Kidney tubule cell (primary cell): Measurements from ENCODE around the gene PIMREG.

Experiments used
- DNase-seq: peaks from one replicate; pipeline ENCODE4 v3.0.0-alpha.2; 2018; ENCODE audit warnings: low spot score

Gene PIMREG

GRCh38 chr17:6461792-6462524 lies 17.7 kb downstream of the PIMREG start:
- DNase-seq: no peak

DNA sequence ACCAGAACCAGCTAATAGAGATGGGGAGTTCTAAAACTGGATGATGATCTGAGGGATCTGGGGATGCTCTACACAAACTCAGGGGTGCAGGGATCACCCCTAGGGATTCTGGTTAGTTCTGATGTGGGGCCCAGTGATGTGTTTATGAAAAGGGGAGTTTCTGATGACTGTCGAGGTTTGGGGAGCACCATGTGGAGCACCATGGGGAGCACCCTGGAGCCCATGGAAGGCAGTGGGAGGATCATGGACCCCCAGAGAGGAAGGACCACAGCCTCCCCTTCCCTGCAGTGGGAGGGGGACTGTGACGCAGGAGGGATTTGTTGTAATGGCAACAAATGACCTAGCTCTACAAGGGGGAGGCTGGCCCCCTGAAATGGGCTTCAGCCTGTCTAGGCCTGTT lies 18.4 kb downstream of the PIMREG start:
- DNase-seq: no peak

DNA sequence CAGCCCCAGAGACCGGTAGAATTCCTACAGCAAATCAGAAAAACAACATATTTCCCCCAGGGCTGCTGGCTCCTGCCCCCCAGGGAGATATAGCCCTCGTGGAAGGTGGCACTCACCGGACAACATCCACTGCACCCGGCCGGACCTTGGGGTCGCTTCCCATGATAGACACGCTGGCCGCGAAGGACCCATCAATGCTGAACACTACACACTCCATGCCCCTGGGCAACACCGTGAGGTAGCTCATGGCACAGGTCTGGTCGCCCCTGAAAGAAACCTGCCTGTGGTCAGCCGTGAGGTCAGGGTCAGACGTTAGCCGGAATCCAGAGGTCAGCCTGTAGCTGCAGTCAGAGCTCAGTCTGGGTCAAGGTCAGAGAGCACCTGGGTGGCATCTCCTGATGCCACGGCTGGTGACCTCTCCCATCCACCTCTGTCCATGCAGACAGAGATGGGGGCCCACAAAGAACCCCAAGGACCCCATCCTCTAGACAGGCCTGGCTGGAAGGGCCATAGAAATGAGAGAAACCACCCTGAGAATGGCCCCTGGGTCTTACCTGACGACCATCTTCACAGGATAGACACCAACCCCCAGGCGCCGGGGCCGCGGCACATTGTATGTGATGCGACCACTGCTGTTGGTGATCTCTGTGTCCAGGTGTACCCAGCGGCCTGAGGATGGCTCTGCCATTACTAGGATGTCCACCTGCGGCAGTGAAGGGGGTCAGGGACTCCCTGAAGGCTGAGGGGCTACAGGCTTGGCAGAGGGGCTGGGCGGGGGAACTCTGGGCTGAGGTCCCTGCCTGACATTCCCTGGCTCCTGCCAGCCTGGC lies 19.6 kb downstream of the PIMREG start:
- no peak for DNase-seq

DNA sequence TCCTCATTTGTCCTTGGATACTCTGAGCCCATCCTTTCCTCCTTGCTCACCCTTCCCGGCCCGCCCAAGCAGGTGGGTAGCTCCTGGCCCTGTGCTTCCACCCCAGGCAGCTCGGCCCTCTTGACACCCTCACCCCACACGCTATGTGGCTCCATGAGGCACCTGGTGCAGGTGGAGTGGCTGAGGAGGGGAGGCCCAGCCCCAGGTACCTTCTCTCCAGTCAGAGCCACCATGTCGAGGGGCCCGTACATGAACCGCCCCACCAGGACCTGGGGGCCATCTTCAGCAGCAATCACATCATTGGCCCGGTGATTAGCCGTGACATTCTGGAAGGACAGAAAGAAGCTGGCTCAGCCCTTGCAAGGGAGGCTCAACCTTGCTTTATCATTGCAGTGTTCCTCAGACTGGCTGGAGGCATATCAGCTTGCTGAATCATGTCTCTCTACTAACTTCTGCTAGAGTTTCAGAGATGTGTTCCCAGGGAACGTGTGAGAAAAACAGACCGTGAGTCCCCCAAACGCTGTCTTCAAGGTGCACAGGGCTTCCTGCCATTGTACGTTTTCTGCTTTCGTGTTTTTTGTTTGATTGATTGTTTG lies 20.3 kb downstream of the PIMREG start:
- no peak for DNase-seq

DNA sequence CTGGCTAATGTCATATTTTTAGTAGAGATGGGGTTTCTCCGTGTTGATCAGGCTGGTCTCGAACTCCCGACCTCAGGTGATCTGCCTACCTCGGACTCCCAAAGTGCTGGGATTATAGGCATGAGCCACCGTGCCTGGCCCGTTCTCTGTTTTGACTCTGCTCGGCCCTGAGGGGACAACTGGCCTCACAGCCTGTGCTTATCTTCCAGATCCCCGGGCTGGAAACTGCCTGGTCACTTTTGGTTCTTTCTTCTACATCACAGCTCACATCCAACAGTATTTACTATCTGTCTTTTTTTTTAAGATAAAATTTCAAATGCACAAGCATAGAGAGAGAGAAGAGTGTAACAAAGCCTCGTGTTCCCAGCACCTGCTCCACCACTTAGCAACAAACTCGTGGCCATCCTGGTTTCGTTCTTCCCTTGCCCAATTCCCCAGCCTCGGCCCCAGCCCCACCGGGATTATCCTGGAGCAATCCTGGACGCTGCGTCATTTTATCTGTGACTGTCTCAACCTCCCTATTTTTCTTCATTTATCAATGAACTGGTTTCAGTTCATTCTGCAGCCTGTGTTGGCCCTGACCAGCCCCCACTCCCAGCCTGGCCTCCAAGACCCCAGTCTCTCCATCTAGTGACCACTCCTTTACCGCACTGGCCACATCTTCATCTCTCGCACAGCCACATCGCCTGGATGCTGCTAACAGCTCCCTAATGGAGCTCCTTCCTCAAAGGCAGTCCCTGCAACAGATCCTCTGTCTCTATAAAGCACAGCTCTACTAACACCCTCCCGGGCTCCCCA lies 21.1 kb downstream of the PIMREG start:
- DNase-seq: no peak

DNA sequence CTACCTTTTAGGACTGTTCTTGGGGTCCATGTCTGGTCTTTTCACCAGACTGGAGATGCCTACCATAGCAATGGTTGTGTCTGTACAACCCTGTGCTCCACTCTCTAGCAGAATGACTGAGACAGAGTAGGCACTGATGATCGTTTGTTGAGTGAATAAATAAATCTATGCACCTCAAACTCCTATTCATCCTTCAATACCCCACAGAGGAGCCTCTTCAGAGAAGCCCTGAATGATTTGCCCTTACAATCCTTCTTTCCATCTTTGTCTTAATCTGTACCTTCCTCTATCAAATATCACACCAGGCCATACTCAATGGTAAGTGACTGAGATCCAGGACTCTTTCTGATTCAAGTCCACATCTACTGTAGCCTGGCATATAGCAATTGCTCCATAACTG lies 23.3 kb downstream of the PIMREG start:
- no peak for DNase-seq

GRCh38 chr17:6468051-6468790 lies 24.0 kb downstream of the PIMREG start:
- DNase-seq: no peak

DNA sequence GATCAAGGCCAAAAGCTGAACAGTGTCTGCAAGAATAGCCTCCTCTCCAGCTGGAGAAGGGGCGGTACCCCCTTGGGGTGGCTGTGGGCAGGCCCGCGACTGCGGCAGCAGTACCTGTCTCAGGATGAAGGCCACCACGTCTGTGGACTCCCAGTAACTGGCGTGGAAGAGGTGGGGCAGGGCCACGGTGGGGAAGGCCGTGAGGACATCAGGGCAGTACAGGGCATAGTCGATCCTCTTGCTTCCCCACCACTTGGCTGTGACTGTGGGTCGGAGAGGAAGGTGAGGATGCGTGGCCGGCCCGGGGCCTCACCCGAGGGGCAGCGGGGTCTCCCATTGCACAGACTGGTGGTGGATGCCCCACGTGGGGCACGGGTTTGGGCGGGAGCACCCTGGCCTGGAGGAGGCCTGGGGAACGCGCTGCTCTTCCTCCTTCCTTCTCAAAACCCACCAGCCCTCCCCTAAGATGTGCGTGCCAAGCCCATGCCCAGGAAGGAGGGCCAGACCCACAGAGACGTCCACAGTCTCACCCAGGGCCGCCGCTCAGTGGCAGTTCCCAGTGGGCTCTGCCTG lies 26.0 kb downstream of the PIMREG start:
- DNase-seq: no peak

GRCh38 chr17:6470751-6471521 lies 26.7 kb downstream of the PIMREG start:
- no peak for DNase-seq

GRCh38 chr17:6471531-6472465 lies 27.5 kb downstream of the PIMREG start:
- DNase-seq: peak; percentile 31

DNA sequence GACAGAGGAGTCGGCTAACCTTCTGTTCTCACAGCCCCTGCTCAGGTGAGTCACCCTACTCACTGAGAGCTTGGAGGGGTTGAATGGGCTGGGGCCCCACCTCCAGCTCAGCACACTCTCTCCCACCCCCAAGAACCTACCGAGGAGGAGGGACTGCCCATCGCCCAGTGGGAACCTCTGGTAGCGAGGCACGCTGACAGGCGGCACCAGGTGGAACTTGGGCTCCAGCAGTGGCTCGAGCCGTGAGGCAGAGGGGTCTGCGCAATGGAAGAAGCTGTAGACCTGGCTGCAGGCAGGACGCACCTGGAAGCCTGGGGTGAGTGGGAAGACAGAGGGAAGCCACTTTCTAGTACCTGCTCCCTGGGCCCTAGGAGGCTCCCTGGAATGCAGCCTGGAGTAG lies 28.3 kb downstream of the PIMREG start:
- DNase-seq: no peak

- DNase-seq: peak; percentile 73
Observed at GRCh38 chr17:6473128-6473767, 29.0 kb downstream of the PIMREG start.

DNA sequence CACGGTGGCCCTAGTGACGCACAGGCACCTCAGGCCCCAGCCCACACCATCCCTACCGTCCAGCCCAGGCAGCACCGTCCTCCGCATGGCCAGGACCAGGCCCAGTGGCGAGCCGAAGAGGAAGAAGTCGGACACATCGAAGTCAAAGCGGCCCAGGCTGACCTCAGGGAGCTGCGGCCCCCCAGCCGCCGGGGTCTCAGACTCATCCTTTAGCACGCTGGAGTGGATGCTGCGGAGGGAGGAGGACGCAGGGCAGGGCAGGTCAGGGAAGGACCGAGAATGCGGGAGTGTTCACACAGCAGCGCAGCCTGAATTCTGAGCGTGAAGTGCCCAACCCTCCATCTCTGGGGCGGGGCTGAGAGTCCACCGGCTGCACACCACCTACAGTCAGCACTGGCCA lies 30.1 kb downstream of the PIMREG start:
- no peak for DNase-seq

DNA sequence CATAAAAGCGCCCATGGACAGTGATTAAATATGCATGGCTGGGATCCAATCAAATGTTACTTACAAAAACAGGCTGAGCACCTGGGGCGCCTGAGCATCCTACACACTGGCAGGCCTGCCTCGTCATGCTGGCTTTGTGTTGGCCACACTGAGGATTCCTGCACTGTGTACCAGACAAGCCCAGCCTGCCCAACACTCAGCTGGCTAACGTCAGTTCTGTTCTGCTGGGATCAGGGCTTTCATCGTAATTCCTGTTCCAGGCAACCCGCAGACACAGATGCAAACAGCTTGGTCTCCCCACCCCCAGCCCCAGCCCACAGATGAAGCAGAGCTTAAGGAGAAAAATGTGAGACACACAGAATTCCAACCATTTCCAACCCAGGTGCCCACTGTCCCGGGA lies 30.7 kb downstream of the PIMREG start:
- DNase-seq: no peak

DNA sequence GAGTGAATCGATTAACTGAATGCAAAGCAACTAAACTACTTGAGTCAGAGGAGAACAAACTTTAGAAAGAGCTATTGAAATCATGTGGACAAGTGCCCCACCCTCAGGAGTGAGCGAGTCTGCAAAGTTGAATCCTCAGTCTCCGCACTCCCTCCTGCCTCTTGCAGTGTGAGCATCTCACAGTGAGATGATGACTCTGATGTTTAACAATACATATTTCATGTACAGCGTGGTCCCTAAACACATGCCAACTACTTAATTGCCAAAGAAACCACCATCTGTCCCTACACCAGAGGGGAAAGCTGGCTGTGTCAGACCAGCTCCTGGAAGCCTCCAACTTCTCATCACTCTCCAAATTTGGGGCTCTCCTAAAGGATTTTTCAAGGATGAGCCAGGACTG lies 31.2 kb downstream of the PIMREG start:
- DNase-seq: no peak

GRCh38 chr17:6476076-6476809 lies 32.0 kb downstream of the PIMREG start:
- no peak for DNase-seq

GRCh38 chr17:6476810-6477179 lies 32.5 kb downstream of the PIMREG start:
- DNase-seq: no peak

GRCh38 chr17:6477831-6478383 lies 33.7 kb downstream of the PIMREG start:
- DNase-seq: no peak
